Measurements from ENCODE around the gene FILIP1.

DNA sequence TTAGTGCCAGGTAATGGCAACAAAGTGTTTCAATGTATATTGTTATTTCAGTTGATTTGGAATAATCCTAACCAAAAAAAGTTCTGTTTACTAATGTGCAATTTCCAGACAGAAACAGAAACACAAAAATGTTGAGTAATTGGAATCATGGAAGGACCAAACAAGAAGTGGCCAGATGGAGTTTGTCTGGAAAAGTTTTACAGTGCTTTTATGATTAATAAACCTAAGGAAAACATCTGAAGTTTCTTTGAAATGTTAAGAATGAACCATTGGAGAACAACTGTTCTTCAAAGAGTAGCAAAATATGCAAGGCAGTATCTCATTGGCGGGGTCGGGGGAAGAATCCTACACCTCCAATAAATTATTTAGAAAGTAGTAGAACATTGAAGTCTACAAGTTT is 19.0 kb upstream of the FILIP1 start:
- TF ChIP-seq, protein P1, sequence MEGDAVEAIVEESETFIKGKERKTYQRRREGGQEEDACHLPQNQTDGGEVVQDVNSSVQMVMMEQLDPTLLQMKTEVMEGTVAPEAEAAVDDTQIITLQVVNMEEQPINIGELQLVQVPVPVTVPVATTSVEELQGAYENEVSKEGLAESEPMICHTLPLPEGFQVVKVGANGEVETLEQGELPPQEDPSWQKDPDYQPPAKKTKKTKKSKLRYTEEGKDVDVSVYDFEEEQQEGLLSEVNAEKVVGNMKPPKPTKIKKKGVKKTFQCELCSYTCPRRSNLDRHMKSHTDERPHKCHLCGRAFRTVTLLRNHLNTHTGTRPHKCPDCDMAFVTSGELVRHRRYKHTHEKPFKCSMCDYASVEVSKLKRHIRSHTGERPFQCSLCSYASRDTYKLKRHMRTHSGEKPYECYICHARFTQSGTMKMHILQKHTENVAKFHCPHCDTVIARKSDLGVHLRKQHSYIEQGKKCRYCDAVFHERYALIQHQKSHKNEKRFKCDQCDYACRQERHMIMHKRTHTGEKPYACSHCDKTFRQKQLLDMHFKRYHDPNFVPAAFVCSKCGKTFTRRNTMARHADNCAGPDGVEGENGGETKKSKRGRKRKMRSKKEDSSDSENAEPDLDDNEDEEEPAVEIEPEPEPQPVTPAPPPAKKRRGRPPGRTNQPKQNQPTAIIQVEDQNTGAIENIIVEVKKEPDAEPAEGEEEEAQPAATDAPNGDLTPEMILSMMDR (conservative IDR thresholded peaks at IDR 0.05; ENCODE audit: low read depth, low read length), result no peak
- TF ChIP-seq MXI1 (IDR thresholded peaks at IDR 0.05; ENCODE audit: borderline replicate concordance, low read depth, low read length) (no peak), POLR2A (IDR thresholded peaks at IDR 0.05; ENCODE audit: low read depth, low read length) (no peak), BHLHE40 (IDR thresholded peaks at IDR 0.05; ENCODE audit: low read depth, low read length) (no peak), MAFK (IDR thresholded peaks at IDR 0.05; ENCODE audit: low read depth, low read length) (no peak)
- TF ChIP-seq, protein P2, sequence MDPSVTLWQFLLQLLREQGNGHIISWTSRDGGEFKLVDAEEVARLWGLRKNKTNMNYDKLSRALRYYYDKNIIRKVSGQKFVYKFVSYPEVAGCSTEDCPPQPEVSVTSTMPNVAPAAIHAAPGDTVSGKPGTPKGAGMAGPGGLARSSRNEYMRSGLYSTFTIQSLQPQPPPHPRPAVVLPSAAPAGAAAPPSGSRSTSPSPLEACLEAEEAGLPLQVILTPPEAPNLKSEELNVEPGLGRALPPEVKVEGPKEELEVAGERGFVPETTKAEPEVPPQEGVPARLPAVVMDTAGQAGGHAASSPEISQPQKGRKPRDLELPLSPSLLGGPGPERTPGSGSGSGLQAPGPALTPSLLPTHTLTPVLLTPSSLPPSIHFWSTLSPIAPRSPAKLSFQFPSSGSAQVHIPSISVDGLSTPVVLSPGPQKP (IDR thresholded peaks at IDR 0.05; ENCODE audit: borderline replicate concordance, low read depth, low read length), result no peak

All from IMR-90 (cell line).